Measurements from ENCODE around the gene RPS6KA1. TPM values are rescaled to one million over a fixed set of nuclear protein-coding genes. Genes with fewer than 3 reads are reported as not detected.

Gene RPS6KA1
- total and polyA plus RNA-seq, 9 of the 15 experiments (the other 6 are each of a cell fraction or from before 2014, with no cell fraction given), result 2.4 to 61.0 (median 35.5) TPM

DNA sequence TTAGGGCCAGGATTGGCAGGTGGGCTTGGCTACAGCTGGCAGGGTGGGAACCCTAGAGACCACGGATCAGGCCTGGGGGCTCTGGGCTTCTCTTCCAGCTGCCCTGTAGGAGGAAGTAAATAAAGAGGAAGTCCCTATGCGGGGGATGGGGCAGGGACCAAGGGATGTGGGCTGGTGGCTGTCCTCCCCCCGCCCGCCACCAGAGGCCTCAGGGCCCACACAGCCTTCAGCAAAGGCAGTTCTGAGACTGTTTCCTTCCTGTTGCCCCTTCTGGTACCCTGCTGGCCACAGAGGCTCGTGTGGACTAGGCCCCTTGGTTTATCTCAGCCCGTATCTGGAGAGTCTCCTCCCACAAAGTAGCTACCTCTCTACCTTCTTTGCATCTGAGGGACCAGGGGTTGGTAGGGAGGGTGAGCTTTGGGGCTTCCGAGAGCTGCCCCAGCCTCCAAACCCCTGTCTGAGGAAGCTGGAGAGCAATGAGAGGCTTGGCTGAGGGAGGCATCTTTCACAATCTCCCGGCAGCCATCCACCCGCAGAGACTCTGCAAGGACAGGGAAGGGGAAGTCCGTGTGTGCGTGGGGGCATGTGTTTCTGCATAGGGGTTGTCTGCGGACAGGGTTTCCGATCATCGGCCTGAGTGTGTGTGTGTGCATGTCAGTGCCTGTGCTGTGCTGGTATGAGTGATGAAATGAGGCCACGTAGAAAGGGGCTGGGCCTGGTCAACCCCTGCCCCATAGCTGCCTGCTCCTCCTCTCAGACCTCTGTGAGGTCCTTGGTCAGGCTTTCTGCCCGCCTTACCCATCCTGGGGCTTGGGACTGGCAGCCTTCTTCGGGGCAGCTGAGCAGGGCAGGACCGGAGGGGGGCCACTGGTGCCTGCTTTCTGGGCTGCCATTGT lies 12.5 kb downstream of the RPS6KA1 start:
- peak overlapping the region; percentile 68; the same call in 2 of the 3 replicates for H3K27ac ChIP-seq (ENCODE audit: extremely low read depth, low read depth, low read length)
- no peaks in the 10 kb centered on the region for H4K20me1 ChIP-seq (replicated peaks; ENCODE audit: control insufficient read depth, insufficient read depth, low read length)
- BruUV-seq (replicated peaks), result no TSS peak
- FAIRE-seq, result peak; percentile 94
- H3K4me3 ChIP-seq, result no peak overlapping the region
- peak overlapping the region; percentile 40 to 89; a peak in 3 of 4 replicates for H3K9ac ChIP-seq (ENCODE audit: insufficient read depth in 1 of 2, low read depth in 2 of 2, low read length in 2 of 2)
- intact Hi-C loops (cut with micrococcal nuclease) (loop anchor here (1.0 kb wide), 1 partner anchor 41 kb away; no protein-coding TSS in a partner anchor), in situ Hi-C loops (cut with MboI) (no loop called here)
- peak overlapping the region; percentile 73 for H2AFZ ChIP-seq (ENCODE audit: low read depth, low read length)
- 33% methylated on average over 18 of the region's 18 CpGs for WGBS (ENCODE audit: insufficient coverage, low coverage, missing lambda C conversion rate)
- H3K9me3 ChIP-seq (replicated peaks; ENCODE audit: control insufficient read depth, insufficient read depth, low read depth, low read length), result no peaks in the 10 kb centered on the region
- DNase-seq (ENCODE audit: extremely low read depth in 1 of 4, low spot score in 3 of 4), result peak; percentile 91 to 95 (median 92)
- peaks cover 46% of the 10 kb centered on the region for H3K36me3 ChIP-seq (ENCODE audit: control insufficient read depth, insufficient read depth, low read length)
- peaks cover 8% of the 10 kb centered on the region; the same call in 1 of the 3 replicates for H3K79me2 ChIP-seq (ENCODE audit: control insufficient read depth, insufficient read depth, low read length)
- peaks cover 29 to 39% of the 10 kb centered on the region in 2 experiments for H3K4me1 ChIP-seq (replicated peaks in 1 of 2; ENCODE audit: control insufficient read depth in 2 of 2, insufficient read depth in 2 of 2, low read length in 2 of 2)
- ChIA-PET CTCF (ENCODE audit: low intra/inter-chr PET ratio) (no interaction called here), POLR2A (interaction anchor here (0.6 to 5.6 kb wide), 12 partner anchors 10 to 293 kb away, joined by 3 to 33 read pairs (median 4); partner anchors contain the start of genes HMGN2 and RPS6KA1)
- peak overlapping the region; percentile 72 for H3K4me2 ChIP-seq (ENCODE audit: insufficient read depth, low read length)
- no peaks in the 10 kb centered on the region for H3K9me1 ChIP-seq (ENCODE audit: control insufficient read depth, insufficient read depth, low read length)
- ATAC-seq, result peak; percentile 98
- no peaks in the 10 kb centered on the region for H3K27me3 ChIP-seq (ENCODE audit: control insufficient read depth in 2 of 2, insufficient read depth in 2 of 2, low read length in 2 of 2)
- peak in 1 of 2 experiments; percentile 72; a peak in 1 of 4 replicates for TF ChIP-seq KDM4B (IDR thresholded peaks at IDR 0.05; ENCODE audit: borderline replicate concordance in 2 of 2, low read depth in 1 of 2)
- peak; percentile 80 for TF ChIP-seq ELF1 (tag; IDR thresholded peaks at IDR 0.05)
- TF ChIP-seq, protein P1, sequence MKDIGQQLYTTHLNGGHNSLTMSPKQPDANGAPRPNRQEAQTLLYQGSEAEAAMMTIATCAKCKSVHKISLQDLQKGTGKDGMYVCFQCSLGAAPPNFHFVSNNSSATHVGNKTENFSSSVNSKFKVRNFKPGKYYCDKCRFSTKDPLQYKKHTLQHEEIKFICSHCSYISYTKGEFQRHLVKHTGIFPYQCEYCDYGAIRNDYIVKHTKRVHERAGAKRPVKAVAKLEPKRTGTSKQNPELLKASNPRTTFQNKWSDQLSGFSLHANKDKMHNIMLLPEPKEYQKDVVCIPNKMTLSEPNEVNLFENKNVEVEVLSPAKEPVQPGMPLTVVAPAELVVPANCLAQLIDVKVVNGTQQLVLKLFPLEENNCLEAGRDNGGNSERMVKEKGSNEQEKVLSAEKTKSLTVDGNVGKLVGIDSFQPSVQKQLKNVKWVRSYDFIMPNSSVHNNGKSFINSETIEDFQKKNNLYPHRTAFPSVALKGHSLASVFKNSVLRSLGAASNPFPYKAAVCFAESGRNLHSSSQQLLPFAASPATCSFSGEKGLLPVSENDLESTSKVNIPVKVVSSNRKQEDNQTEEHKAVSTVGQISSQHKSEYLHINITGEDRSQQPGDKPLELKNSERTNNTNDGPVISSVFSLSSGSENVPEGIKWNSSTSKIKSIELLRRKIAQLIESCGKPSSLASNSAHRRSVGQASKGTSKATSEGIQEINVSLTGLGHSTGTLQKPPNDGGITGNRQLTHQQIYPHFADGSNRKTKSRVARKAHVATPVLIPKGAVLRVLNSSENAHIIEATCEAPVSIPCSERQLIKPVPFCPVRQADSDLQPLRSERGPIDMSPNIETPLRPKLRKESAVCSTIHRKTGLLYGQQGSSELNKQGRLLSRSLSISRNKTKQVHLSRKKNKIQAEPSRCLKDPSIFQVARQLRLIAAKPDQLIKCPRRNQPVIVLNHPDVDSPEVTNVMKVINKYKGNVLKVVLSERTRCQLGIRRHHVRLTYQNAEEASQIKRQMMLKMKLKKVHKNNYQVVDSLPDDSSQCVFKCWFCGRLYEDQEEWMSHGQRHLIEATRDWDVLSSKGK (CRISPR knock-in tag; IDR thresholded peaks at IDR 0.05), result no peak
- TF ChIP-seq, protein P2, sequence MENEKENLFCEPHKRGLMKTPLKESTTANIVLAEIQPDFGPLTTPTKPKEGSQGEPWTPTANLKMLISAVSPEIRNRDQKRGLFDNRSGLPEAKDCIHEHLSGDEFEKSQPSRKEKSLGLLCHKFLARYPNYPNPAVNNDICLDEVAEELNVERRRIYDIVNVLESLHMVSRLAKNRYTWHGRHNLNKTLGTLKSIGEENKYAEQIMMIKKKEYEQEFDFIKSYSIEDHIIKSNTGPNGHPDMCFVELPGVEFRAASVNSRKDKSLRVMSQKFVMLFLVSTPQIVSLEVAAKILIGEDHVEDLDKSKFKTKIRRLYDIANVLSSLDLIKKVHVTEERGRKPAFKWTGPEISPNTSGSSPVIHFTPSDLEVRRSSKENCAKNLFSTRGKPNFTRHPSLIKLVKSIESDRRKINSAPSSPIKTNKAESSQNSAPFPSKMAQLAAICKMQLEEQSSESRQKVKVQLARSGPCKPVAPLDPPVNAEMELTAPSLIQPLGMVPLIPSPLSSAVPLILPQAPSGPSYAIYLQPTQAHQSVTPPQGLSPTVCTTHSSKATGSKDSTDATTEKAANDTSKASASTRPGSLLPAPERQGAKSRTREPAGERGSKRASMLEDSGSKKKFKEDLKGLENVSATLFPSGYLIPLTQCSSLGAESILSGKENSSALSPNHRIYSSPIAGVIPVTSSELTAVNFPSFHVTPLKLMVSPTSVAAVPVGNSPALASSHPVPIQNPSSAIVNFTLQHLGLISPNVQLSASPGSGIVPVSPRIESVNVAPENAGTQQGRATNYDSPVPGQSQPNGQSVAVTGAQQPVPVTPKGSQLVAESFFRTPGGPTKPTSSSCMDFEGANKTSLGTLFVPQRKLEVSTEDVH (IDR thresholded peaks at IDR 0.05; ENCODE audit: low read depth, partially characterized antibody), result peak; percentile 36
